DMS153 (cell line): ENCODE results near the gene ACOX2.

Experiments
- DNase-seq: peaks from one replicate; lab custom pipeline; 2025; lab: John Stamatoyannopoulos, UW

The ACOX2 gene

GRCh38 chr3:58566398-58567250 is 29.6 kb upstream of the ACOX2 start:
- no peak for DNase-seq

- no peak for DNase-seq
Measured at GRCh38 chr3:58565621-58566397, 28.8 kb upstream of the ACOX2 start.

- no peak for DNase-seq
Measured at GRCh38 chr3:58564456-58565160, 27.6 kb upstream of the ACOX2 start.

DNA sequence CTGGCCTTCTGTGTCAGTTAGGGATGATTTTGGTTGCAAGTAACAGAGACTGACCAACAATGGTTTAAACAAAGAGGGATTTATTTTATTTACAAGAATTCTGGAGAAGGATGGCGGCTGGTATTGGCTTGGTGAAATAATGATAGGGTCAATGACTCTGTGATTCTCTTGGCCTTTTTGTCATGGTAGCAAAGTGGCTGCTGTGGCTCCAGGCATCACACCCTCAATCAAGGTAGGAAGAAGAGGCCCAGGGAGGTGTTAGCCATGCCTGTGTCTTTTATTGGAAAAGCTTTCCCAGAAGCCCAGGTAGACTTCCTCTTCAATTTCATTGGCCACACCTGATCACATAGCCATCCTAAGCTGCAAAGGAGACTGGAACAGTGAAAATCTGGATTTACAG is 27.1 kb upstream of the ACOX2 start:
- no peak for DNase-seq

GRCh38 chr3:58563386-58564035 is 26.5 kb upstream of the ACOX2 start:
- DNase-seq: no peak

GRCh38 chr3:58562498-58562897 is 25.5 kb upstream of the ACOX2 start:
- no peak for DNase-seq

- no peak for DNase-seq
Measured at GRCh38 chr3:58560771-58561311, 23.9 kb upstream of the ACOX2 start.

DNA sequence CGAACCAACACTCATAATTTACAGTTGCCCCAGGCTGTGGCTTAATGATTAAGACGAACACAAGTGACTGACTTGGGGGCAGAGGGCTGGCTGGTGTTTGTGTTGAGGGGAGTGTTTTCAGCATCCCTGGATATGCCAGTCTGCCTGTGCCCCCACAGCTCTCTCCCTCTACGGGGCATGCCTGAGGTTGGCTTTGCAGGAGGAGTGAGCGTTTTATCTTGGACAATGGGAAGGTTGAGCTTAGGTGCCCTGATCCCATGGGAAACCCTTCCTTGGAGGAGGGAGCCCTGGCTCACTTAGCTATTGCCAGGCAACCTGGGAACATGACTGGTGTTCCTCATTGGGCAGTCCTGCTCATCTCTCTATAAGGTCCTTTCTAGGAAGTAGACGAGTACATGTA is 22.6 kb upstream of the ACOX2 start:
- DNase-seq: no peak

GRCh38 chr3:58557491-58557890 is 20.5 kb upstream of the ACOX2 start:
- no peak for DNase-seq

DNA sequence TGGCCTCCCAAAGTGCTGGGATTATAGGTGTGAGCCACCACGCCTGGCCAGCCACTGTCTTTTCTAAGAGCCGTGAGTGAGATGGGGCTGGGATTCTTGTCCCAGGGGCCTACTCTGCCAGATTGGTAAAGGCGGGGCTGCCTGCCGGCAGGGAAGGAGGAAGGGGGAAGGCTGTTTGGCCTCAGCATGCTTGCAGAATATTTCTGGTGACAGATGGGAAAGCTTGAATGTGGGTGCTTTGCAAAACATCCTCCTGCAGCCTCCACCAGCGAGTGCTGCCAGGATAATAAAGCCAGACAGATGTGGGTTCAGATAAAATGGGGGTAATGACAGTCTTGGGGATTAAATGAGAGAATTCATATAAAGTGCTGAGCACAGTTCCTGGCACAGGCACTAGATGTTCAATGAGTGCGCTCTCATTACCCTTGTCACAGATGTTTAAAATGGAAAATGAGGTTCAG is 19.8 kb upstream of the ACOX2 start:
- no peak for DNase-seq

DNA sequence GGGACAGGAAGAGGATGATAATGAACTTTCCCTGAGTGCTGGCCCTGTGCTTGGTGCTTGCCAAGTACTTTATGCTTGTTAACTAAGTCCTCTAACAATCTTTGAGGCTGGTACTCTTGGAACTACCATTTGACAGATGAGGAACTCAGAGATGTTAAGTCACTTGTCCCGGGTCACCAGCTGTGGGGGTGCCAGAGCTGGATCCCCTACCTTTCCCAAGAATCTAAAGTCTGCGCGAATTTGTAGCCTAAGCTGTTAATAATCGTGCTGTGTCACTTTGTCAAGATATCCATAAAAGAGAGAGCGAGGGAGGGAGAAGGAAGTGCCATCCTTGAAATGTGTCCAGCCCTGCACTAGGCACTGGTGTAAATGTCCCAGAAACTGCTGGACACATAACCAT is 19.0 kb upstream of the ACOX2 start:
- DNase-seq: no peak

GRCh38 chr3:58555203-58555602 is 18.2 kb upstream of the ACOX2 start:
- DNase-seq: no peak

DNA sequence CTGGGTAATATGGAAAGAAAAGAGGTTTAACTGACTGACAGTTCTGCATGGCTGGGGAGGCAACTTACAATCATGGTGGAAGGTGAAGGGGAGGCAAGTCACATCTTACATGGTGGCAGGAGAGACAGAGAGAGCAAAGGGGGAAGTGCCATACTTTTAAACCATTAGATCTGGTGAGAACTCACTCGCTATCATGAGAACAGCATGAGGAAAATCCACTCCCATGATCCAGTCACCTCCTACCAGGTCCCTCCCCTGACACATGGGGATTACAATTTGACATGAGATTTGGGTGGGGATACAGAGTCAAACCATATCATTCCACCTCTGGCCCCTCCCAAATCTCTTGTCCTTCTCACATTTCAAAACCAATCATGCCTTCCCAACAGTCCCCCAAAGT is 16.0 kb upstream of the ACOX2 start:
- DNase-seq: no peak

DNA sequence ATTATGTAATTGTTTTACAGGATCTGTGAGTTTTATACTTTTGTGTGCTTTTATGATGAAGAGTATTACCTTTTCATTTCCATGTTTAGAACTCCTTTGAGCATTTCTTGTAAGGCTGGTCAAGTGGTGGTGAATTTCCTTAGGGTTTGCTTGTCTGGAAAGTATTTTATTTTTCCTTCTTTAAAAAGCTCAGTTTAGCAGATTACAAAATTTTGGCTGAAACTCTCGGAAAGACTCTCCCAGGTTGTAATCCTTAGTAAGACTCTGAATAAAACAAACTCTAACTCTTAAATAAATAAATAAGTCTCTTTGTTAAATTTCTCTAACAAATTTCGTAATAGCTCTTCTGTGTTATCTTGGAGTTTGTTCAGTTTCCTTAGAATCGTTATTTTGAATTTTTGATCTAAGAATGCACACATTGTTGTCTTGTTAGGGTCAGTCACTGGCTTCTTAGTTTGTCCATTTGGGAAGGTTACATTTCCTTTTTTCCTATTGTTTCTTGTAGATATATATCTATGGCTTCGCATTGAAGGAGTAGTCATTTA is 14.7 kb upstream of the ACOX2 start:
- DNase-seq: no peak

GRCh38 chr3:58544541-58544940 is 7.6 kb upstream of the ACOX2 start:
- DNase-seq: no peak

- no peak for DNase-seq
Measured at GRCh38 chr3:58540176-58540858, 3.3 kb upstream of the ACOX2 start.

DNA sequence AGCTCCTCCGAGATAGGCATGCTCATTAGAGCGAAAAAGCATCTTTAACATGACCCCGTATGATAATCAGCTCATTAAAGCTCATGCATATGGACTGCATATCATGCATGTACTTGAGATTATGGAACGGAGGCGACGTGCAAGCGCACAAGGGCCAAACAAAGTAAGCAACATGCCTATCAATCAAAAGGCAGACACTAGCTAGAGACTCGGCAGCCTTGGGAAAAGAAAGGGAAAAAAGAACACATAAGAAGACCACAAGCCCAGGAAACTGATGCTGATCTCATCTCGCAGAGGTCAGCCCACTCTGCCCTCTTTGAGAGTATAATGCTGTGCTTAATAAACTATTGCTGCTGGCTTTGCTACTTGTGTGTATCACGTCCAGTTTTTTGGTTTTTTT is 2.6 kb upstream of the ACOX2 start:
- no peak for DNase-seq

DNA sequence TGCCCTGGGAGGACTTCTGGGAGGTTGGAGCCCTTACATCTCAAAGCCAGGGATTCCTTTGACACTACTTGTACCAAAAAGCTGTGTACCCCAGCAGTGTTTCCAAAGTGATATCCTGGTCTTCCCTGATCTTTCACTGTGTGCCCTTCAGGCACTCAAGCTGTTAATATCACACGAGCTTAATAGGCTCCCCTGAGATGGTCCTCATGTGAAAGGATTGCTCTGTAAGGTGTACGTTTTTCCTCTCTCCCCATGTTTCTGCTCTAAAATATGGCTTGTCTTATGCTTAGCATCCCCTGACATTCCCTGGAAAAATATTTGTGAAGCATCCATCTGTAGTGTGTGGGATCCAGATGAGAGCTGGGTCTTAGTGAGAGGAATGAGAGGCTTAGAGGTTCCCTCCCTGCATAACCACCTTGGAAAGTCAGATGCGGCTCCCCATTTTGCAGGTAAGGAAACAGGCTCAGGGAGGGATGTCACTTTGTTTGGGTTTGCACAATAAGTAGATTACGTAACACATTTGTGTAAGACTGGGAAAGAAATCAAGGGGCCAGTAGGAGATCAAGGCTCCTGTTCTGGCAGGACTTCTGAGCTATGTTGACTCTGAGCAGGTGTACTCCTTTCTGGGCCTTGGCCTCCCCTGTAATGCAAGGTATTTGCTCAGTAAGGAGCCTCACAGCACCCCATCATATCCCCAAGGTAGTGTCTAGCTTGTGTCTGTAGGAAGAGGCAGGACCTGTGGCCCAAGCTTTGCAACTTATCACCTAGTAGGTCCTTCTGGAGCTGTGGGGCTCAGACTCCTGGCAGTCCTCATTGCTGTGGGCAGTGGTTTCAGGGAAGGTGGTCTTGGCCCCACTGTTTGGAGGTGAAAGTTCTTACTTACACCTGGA is 667 bp upstream of the ACOX2 start:
- DNase-seq: no peak

GRCh38 chr3:58535531-58536500 is 1.2 kb downstream of the ACOX2 start:
- DNase-seq: no peak
